AG04450 (cell line): Measurements from ENCODE around the gene FAM174A. TPM values are rescaled to one million over a fixed set of nuclear protein-coding genes. Genes with fewer than 3 reads are reported as not detected.

Experiments used
- CTCF ChIA-PET: fragments of 300-600, 350-600 bp; formaldehyde crosslinking; extraction: SDS; loops from one replicate; lab custom pipeline; 2022; ENCODE audit warnings: antibody characterized with exemption, inconsistent platforms; lab: Charles Lee
- POLR2A ChIA-PET: fragments of 350-600 bp; formaldehyde crosslinking; extraction: SDS; loops from one replicate; lab custom pipeline; 2021; ENCODE audit warnings: antibody characterized with exemption, inconsistent platforms; lab: Yijun Ruan, JAX
- DNase-seq: peaks from one replicate; pipeline ENCODE4 v3.0.0-alpha.2; 2011; ENCODE audit warnings: low read depth, low spot score
- H3K27ac ChIP-seq: one replicate; pipeline ENCODE4 v1.5.1; 2012; ENCODE audit warnings: low read depth, low read length, control low read depth
- H3K27me3 ChIP-seq: one replicate; pipeline ENCODE4 v1.6.0; 2012; ENCODE audit warnings: low read length; ENCODE audit not compliant: control insufficient read depth, insufficient read depth
- H3K4me3 ChIP-seq: 2 replicates; pipeline ENCODE4 v1.5.1; 2011; ENCODE audit warnings: mild to moderate bottlenecking, low read depth, low read length, control low read depth
- H3K9me3 ChIP-seq: 2 replicates; pipeline ENCODE4 v1.5.1; 2012; ENCODE audit warnings: low read length; ENCODE audit not compliant: control insufficient read depth, insufficient read depth
- polyA plus RNA-seq: library from polyadenylated mRNA; depleted of rRNA; stranded (reverse); fragments of >200 nt; gene quantifications from 2 replicates; pipeline ENCODE4 v1.2.3, GENCODE V29; 2011
- TF ChIP-seq, protein P1 (sequence below): IDR thresholded peaks from 2 replicates; pipeline ENCODE4 v1.5.1; 2011; ENCODE audit warnings: low read depth, low read length, control low read depth, inconsistent platforms

FAM174A gene
- polyA plus RNA-seq, 1 experiment, result 8.4 TPM

DNA sequence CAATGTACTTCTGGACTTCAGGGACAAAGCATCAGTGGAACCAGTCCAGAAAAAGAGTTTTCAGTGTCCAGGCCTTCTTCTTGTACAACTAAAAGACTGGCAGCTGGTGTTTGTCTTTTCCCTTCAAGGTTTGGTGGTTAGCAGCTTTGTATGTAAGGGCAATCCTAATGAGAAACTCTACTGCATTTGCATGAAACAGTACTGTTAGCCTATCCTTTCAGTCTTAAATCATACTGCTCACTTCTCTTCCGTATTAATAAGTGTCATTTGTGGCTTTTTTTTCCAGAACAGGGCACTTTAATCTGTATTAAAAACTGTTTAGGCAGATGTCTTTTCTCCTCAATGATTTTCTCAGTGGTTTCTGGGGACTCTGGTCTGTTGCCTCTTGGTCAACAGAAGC, 48.9 kb downstream of the FAM174A start:
- no peak for DNase-seq
- TF ChIP-seq, protein P1, sequence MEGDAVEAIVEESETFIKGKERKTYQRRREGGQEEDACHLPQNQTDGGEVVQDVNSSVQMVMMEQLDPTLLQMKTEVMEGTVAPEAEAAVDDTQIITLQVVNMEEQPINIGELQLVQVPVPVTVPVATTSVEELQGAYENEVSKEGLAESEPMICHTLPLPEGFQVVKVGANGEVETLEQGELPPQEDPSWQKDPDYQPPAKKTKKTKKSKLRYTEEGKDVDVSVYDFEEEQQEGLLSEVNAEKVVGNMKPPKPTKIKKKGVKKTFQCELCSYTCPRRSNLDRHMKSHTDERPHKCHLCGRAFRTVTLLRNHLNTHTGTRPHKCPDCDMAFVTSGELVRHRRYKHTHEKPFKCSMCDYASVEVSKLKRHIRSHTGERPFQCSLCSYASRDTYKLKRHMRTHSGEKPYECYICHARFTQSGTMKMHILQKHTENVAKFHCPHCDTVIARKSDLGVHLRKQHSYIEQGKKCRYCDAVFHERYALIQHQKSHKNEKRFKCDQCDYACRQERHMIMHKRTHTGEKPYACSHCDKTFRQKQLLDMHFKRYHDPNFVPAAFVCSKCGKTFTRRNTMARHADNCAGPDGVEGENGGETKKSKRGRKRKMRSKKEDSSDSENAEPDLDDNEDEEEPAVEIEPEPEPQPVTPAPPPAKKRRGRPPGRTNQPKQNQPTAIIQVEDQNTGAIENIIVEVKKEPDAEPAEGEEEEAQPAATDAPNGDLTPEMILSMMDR, result no peak
- Histone ChIP-seq H3K27me3 (no peaks in the 10 kb centered on the region), H3K4me3 (no peak overlapping the region), H3K9me3 (no peaks in the 10 kb centered on the region), H3K27ac (no peak overlapping the region)
- ChIA-PET CTCF (no interaction called here), POLR2A (no interaction called here)

DNA sequence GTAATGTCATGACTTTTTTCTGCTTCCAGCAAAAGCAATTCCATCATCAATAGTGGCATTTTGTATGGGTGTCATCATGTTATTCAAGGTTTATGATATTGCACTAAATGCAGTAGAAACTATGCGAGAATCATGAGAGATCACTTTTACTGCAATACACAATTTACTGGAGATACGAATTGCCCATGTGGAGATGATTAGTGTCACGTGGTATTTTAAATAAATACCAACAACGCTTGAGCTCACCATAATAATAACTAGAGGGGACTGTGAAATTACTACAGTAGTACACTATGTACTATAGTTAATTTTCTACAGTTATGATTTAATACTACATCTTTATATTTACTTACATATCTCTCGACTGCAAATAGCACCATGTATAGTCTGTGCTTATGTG, 49.7 kb downstream of the FAM174A start:
- CTCF ChIA-PET, result no interaction called here
- no peak overlapping the region for H3K27ac ChIP-seq
- POLR2A ChIA-PET, result no interaction called here
- TF ChIP-seq, protein P1, result no peak
- DNase-seq, result no peak
- no peak overlapping the region for H3K4me3 ChIP-seq
- no peaks in the 10 kb centered on the region for H3K9me3 ChIP-seq
- H3K27me3 ChIP-seq, result no peaks in the 10 kb centered on the region

DNA sequence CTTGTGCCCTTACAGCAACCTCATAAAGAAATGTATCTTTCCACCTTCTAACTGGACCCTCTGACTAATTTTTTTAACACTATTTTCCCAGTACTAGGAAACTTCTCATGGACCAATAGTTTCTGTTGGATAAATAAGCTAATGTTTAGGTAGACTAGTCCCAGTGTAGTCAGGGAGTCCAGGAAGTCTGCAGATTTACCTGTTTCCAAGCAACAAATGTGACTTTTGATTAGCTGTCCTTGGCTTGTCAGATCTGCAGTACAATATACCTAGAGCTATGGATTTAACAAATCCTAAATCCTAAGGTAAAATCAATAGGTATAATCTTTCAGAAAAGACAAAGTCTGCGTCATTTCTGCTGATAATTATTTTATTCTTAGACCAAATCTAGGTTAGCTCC, 55.7 kb downstream of the FAM174A start:
- TF ChIP-seq, protein P1, result no peak
- DNase-seq, result no peak
- H3K9me3 ChIP-seq, result no peaks in the 10 kb centered on the region
- ChIA-PET POLR2A (no interaction called here), CTCF (interaction anchor here (0.6 to 0.7 kb wide), 2 partner anchors 13 to 45 kb away, joined by 3 to 7 read pairs; no protein-coding TSS in a partner anchor)
- H3K27me3 ChIP-seq, result no peaks in the 10 kb centered on the region
- no peak overlapping the region for H3K27ac ChIP-seq
- no peak overlapping the region for H3K4me3 ChIP-seq

DNA sequence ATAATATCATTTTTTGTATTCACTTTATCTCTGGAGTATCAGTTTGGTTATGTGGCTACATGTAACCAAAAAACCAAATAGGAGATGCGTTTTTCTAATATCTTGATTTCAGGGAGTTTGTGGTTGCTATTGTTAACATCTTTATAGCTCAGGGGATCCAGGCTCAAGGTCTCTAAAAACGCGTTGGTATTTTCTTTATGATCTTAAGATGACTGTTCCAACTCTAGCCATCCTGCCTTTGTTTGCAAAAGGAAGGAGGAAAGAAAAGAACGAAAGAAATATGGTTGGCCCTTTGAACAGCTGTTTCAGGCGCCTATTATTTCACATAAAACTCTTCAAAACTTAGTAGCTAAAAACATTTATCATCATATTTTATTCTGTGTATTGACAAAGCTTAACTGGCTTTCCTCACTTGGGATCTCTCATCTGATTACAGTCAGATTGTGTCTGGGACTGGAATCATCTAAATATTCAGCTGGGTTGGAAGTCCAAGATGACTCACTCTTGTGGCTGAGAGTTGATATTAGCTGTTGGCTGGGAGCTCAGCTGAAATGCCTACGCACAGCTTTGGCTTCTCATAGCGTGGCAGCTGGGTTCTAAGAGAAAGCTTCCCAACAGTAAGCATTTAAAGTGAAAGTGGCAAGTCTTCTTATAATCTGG, 60.1 kb downstream of the FAM174A start:
- TF ChIP-seq, protein P1, result no peak
- Histone ChIP-seq H3K4me3 (peak overlapping the region; percentile 38), H3K27ac (peak overlapping the region; percentile 75), H3K9me3 (no peaks in the 10 kb centered on the region), H3K27me3 (no peaks in the 10 kb centered on the region)
- peak; percentile 89 for DNase-seq
- ChIA-PET POLR2A (interaction anchor here (1.3 kb wide), 1 partner anchor 60 kb away, joined by 6 read pairs; the partner anchor contains the start of gene FAM174A), CTCF (interaction anchor here (0.8 to 1.3 kb wide), 2 partner anchors 17 to 61 kb away, joined by 3 read pairs; partner anchors contain the start of gene FAM174A)

DNA sequence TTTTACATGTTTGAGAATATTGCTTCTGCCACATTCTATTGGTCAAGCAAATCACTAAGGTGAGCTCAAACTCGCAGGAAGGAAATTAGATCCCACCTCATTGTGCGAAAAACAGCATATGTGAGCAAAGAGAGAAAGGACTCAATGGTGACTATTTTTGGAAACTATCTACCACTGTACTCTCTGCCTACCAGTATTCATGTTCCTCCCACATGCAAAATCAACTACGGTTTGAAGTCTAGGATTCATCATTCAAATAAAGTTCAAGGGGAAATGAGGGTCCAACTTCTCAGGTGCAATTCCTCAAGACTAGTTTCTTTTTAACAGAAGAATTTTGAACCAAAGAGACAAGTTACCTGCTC, 60.6 kb downstream of the FAM174A start:
- Histone ChIP-seq H3K4me3 (peak overlapping the region; percentile 38), H3K27me3 (no peaks in the 10 kb centered on the region), H3K27ac (peak overlapping the region; percentile 75), H3K9me3 (no peaks in the 10 kb centered on the region)
- CTCF ChIA-PET, result no interaction called here
- POLR2A ChIA-PET, result interaction anchor here (1.3 kb wide), 1 partner anchor 61 kb away, joined by 6 read pairs; the partner anchor contains the start of gene FAM174A
- TF ChIP-seq, protein P1, result no peak
- DNase-seq, result no peak
